Endothelial cell of umbilical vein (primary cell): ENCODE data around the gene TMEM169.

ENCODE experiments used
- CTCF ChIP-seq, 2 donors: IDR thresholded peaks; 1 replicate in 1 of 2; 2 replicates in 1 of 2; pipeline ENCODE4 v1.5.1; 2011; ENCODE audit warnings: low read length in 2 of 2, mild to moderate bottlenecking in 2 of 2, moderate library complexity in 2 of 2, control low read depth in 1 of 2, inconsistent platforms in 1 of 2, low read depth in 1 of 2; ENCODE audit not compliant: insufficient read depth in 1 of 2; ENCODE audit errors: extremely low read depth in 1 of 2
- EZH2 ChIP-seq: IDR thresholded peaks from 2 replicates; pipeline ENCODE4 v1.6.1; 2012; ENCODE audit warnings: borderline replicate concordance, low read depth, mild to moderate bottlenecking, moderate library complexity, low read length, inconsistent platforms; ENCODE audit not compliant: severe bottlenecking
- MYC ChIP-seq: IDR thresholded peaks from one replicate; pipeline ENCODE4 v1.6.1; 2011; ENCODE audit warnings: mild to moderate bottlenecking, low read depth, low read length
- POLR2A ChIP-seq: IDR thresholded peaks from 2 replicates; pipeline ENCODE4 v1.6.1; 2012; ENCODE audit warnings: low read depth, mild to moderate bottlenecking, control low read depth, low read length
- POLR2AphosphoS5 ChIP-seq: IDR thresholded peaks from 2 replicates; pipeline ENCODE4 v1.6.1; 2012; ENCODE audit warnings: low read depth, mild to moderate bottlenecking, control low read depth, low read length, moderate library complexity; ENCODE audit not compliant: insufficient read depth

GRCh38 chr2:216114382-216114713 lies 32.6 kb downstream of the TMEM169 start:
- TF ChIP-seq CTCF (IDR thresholded peaks at IDR 0.05; ENCODE audit: extremely low read depth in 1 of 2, insufficient read depth in 1 of 2, low read depth in 1 of 2, low read length in 2 of 2) (no peak), POLR2AphosphoS5 (no peak), EZH2 (no peak), POLR2A (no peak), MYC (no peak)
